ENCODE data around the gene BEST2.
A peak's percentile ranks its signal among the peaks of the same experiment; 100 is the strongest.

BEST2 gene

GRCh38 chr19:12801466-12802266 is 50.1 kb downstream of the BEST2 start, which contains the start of the genes PRDX2 and THSD8:
Gene PRDX2, minus strand, starts transcription at chr19:12801800. Its CDS starts 539 bp downstream, at chr19:12801261.
Gene THSD8, plus strand, starts transcription at chr19:12802069. Its CDS starts 3 bp downstream, at chr19:12802072.
- peak; percentile 85 for DNase-seq

- DNase-seq: no peak
Measured at GRCh38 chr19:12802267-12803106, 50.9 kb downstream of the BEST2 start.

GRCh38 chr19:12804051-12804450 is 52.5 kb downstream of the BEST2 start:
- DNase-seq: no peak

GRCh38 chr19:12806242-12807081 is 54.9 kb downstream of the BEST2 start, which contains the start of gene RNASEH2A:
Gene RNASEH2A, plus strand, starts transcription at chr19:12806584. Its CDS starts 90 bp downstream, at chr19:12806674.
- DNase-seq: peak; percentile 92
